Measurements from ENCODE around the gene ZNF664. TPM values are rescaled to one million over a fixed set of nuclear protein-coding genes. Genes with fewer than 3 reads are reported as not detected.

The ZNF664 gene
- total and polyA plus RNA-seq, 9 of the 15 experiments (the other 6 are each of a cell fraction or from before 2014, with no cell fraction given) = 3.3 to 101 (median 63.6) TPM

- BruUV-seq (replicated peaks) = no TSS peak
- in situ Hi-C loops (cut with MboI) (no loop called here), intact Hi-C loops (cut with micrococcal nuclease) (loop anchor here (10.0 kb wide), 1 partner anchor 107 kb away; no protein-coding TSS in a partner anchor)
- Histone ChIP-seq H3K9me3 (replicated peaks; ENCODE audit: control insufficient read depth, insufficient read depth, low read depth, low read length) (no peaks in the 10 kb centered on the region; the same call in 1 of the 2 replicates), H3K9ac (ENCODE audit: insufficient read depth in 1 of 2, low read depth in 2 of 2, low read length in 2 of 2) (no peak overlapping the region), H2AFZ (ENCODE audit: low read depth, low read length) (no peak overlapping the region), H3K4me3 (no peak overlapping the region), H3K27me3 (ENCODE audit: control insufficient read depth in 2 of 2, insufficient read depth in 2 of 2, low read length in 2 of 2) (peaks cover 25 to 43% of the 10 kb centered on the region in 2 experiments), H3K4me2 (ENCODE audit: insufficient read depth, low read length) (no peak overlapping the region), H4K20me1 (replicated peaks; ENCODE audit: control insufficient read depth, insufficient read depth, low read length) (no peaks in the 10 kb centered on the region), H3K36me3 (ENCODE audit: control insufficient read depth, insufficient read depth, low read length) (no peaks in the 10 kb centered on the region), H3K79me2 (ENCODE audit: control insufficient read depth, insufficient read depth, low read length) (no peaks in the 10 kb centered on the region), H3K4me1 (replicated peaks in 1 of 2; ENCODE audit: control insufficient read depth in 2 of 2, insufficient read depth in 2 of 2, low read length in 2 of 2) (no peaks in the 10 kb centered on the region), H3K9me1 (ENCODE audit: control insufficient read depth, insufficient read depth, low read length) (no peaks in the 10 kb centered on the region), H3K27ac (ENCODE audit: extremely low read depth, low read depth, low read length) (no peak overlapping the region)
- POLR2A ChIA-PET = no interaction called here
- no peak for DNase-seq (ENCODE audit: extremely low read depth in 1 of 4, low spot score in 3 of 4)
- ATAC-seq = no peak
- CTCF ChIA-PET (ENCODE audit: low intra/inter-chr PET ratio) = no interaction called here
- FAIRE-seq = no peak
- 6% methylated on average over 2 of the region's 2 CpGs for whole genome bisulfite sequencing (ENCODE audit: insufficient coverage, low coverage, missing lambda C conversion rate)
- TF ChIP-seq KLF10 (CRISPR knock-in tag; IDR thresholded peaks at IDR 0.05) = no peak
- no peak for TF ChIP-seq GMEB1 (CRISPR knock-in tag; IDR thresholded peaks at IDR 0.05)
- TF ChIP-seq, protein P1, sequence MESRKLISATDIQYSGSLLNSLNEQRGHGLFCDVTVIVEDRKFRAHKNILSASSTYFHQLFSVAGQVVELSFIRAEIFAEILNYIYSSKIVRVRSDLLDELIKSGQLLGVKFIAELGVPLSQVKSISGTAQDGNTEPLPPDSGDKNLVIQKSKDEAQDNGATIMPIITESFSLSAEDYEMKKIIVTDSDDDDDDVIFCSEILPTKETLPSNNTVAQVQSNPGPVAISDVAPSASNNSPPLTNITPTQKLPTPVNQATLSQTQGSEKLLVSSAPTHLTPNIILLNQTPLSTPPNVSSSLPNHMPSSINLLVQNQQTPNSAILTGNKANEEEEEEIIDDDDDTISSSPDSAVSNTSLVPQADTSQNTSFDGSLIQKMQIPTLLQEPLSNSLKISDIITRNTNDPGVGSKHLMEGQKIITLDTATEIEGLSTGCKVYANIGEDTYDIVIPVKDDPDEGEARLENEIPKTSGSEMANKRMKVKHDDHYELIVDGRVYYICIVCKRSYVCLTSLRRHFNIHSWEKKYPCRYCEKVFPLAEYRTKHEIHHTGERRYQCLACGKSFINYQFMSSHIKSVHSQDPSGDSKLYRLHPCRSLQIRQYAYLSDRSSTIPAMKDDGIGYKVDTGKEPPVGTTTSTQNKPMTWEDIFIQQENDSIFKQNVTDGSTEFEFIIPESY (CRISPR knock-in tag; IDR thresholded peaks at IDR 0.05) = no peak
- no peak for TF ChIP-seq ELK1 (CRISPR knock-in tag; IDR thresholded peaks at IDR 0.05)
- TF ChIP-seq EHMT2 (IDR thresholded peaks at IDR 0.05) = no peak
- TF ChIP-seq, protein P2, sequence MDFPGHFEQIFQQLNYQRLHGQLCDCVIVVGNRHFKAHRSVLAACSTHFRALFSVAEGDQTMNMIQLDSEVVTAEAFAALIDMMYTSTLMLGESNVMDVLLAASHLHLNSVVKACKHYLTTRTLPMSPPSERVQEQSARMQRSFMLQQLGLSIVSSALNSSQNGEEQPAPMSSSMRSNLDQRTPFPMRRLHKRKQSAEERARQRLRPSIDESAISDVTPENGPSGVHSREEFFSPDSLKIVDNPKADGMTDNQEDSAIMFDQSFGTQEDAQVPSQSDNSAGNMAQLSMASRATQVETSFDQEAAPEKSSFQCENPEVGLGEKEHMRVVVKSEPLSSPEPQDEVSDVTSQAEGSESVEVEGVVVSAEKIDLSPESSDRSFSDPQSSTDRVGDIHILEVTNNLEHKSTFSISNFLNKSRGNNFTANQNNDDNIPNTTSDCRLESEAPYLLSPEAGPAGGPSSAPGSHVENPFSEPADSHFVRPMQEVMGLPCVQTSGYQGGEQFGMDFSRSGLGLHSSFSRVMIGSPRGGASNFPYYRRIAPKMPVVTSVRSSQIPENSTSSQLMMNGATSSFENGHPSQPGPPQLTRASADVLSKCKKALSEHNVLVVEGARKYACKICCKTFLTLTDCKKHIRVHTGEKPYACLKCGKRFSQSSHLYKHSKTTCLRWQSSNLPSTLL (IDR thresholded peaks at IDR 0.05) = no peak
- TF ChIP-seq LCOR (CRISPR knock-in tag; IDR thresholded peaks at IDR 0.05) = no peak
- TF ChIP-seq PYGO2 (tag; IDR thresholded peaks at IDR 0.05) = no peak
- TF ChIP-seq MYNN (IDR thresholded peaks at IDR 0.05) = no peak
- no peak for TF ChIP-seq MYNN (CRISPR knock-in tag; IDR thresholded peaks at IDR 0.05)
- TF ChIP-seq, protein P3, sequence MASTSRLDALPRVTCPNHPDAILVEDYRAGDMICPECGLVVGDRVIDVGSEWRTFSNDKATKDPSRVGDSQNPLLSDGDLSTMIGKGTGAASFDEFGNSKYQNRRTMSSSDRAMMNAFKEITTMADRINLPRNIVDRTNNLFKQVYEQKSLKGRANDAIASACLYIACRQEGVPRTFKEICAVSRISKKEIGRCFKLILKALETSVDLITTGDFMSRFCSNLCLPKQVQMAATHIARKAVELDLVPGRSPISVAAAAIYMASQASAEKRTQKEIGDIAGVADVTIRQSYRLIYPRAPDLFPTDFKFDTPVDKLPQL (IDR thresholded peaks at IDR 0.05; ENCODE audit: extremely low read depth, insufficient read length) = no peak
- TF ChIP-seq, protein P4, sequence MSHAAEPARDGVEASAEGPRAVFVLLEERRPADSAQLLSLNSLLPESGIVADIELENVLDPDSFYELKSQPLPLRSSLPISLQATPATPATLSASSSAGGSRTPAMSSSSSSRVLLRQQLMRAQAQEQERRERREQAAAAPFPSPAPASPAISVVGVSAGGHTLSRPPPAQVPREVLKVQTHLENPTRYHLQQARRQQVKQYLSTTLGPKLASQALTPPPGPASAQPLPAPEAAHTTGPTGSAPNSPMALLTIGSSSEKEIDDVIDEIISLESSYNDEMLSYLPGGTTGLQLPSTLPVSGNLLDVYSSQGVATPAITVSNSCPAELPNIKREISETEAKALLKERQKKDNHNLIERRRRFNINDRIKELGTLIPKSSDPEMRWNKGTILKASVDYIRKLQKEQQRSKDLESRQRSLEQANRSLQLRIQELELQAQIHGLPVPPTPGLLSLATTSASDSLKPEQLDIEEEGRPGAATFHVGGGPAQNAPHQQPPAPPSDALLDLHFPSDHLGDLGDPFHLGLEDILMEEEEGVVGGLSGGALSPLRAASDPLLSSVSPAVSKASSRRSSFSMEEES (CRISPR knock-in tag; IDR thresholded peaks at IDR 0.05) = no peak
Measured at GRCh38 chr12:124057691-124058090, 84.7 kb downstream of the ZNF664 start.
